Activated T-cell treated with anti-CD3 and anti-CD28 coated beads for 4 hours (primary cell): Measurements from ENCODE around the gene KRT7.

Source experiments
- DNase-seq: peaks from one replicate; pipeline ENCODE4 v3.0.0-alpha.2; 2020

KRT7 gene

DNA sequence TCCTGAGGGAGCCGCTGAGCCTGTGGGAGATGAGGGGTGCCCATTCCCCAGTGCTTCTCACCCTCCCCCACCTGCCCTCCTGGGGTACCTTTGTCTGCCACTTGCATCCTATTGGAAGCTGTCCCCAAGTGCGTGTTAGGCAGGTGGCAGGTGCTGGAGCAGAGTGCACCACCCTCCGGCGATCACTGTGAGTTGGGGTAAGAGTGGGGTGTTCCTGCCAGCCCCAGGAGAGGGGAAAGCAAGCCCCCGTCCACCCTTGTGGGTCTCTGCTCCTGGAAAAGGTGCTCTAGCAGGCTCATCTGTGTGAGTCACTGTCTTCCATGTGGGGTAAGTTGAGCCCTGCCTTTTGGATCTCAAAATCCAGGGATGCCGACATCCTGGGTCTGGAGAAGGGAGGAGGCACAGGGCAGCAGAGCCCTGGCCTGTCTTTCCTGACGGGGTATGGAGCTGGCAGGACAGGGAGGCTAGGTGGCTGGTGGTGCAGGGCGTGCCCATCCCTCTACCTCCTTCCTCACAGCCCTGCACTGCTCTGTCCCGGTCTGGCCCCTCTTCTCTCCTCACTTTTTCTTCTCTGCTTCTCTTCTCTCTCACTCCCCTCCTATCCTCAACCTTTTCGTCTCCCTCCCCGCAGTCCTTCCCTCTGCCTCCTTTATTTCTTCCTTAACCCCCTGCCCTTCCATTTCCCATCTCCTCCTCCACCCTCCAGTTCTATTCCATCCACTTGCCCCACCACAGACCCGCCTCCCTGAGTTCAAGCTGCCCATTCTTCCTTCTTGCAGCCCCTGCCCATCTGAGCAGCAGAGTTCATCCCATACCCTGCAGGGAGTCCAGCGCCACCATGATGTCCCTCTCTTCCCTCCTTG lies 20.1 kb upstream of the KRT7 start:
- no peak for DNase-seq

DNA sequence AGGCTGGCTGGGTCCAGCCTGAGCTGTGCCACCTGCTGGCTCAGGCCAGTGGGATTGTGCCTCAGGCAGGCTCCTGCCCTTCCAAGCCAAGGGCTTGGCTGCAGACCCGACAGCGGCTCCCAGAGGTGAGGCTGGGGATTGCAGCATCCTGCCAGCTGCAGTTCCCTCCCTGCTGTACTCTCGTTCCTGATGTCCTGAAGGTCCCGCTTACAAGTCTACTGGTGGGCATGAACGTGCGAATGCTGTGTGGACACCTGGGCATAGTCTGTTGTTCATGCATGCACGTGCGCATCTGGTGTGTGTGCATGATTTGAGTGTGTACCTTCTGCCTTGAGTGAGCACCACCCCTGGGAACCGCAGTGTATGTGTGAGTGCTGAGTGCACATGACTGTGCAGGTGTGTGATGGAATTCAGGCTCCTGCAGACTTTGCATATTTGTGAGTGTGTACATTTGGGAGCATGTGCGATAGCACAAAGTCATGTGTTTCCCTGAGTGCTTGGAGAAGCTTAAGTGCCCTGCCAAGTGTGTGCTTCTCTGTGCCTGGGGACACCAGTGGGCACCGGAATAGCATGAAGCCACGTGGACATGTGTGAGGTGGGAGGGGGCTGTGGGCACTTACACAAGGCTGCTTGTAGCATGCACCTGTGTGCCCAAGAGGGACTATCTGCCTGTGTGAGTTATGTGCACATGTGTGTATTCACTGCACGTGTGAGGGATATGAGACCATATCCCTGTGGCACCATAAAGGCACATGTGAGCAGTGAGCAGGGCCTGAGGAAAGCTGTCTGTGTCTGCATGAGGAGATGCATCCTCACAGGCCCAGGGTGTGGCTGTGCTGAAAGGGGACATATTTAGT lies 19.3 kb upstream of the KRT7 start:
- DNase-seq = no peak

DNA sequence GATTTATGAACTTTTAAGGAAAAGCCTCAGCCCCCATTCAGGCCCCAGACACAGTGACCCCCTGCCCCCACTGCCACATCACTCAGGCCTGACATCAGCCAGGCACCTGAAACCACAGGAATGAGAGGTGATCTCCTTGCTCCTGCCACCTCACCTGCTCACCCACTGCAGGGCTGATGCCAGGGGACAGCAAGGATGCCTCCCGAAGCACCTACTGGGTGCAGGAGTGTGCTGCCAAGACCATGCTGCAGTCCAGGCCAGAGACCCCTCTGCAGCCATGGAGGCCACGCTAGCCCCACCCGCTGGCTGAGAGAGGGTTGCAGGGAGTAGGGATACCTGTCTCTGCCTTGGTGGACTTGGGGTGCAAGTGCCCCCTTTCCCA lies 18.6 kb upstream of the KRT7 start:
- no peak for DNase-seq

DNA sequence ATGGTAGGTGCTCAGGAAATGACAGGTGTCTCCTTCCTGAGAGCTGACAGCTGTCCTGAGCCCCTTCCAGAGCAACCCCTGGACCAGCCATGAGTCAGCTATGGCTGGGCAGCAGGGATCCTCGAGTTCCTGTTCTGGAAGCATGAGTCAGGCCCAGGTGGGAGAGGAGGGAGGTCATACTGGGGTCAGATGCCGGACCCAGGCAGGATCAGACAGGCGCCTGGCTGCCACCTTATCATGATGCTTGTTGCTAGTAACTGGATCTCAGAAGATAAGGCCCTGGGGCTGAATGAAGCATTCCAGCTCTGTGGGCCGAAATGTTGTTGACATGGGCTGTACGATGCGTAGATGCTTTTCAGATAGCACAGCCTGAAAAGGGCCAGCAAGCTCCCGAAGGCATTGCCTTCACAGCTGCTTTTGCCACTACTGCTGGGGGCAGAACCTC lies 17.4 kb upstream of the KRT7 start:
- no peak for DNase-seq

DNA sequence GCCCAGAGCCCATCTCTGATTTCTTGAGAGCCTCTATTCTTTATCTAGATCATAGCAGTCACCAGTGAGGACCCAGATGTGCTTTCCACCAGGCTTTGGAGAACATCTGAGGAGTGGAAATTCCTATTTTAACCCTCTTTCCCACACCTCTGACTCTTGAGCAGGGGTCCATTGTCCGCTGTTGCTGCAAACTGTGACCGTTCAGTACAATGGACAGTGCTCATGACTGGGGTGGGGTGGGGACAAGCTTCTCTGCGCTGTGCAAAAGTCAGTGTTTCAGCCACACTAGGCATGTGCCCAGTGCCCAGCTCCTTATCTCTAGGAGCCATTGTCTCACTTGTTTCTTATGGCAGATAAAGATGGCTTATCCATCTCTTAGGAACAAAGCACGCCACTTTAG lies 16.9 kb upstream of the KRT7 start:
- no peak for DNase-seq

DNA sequence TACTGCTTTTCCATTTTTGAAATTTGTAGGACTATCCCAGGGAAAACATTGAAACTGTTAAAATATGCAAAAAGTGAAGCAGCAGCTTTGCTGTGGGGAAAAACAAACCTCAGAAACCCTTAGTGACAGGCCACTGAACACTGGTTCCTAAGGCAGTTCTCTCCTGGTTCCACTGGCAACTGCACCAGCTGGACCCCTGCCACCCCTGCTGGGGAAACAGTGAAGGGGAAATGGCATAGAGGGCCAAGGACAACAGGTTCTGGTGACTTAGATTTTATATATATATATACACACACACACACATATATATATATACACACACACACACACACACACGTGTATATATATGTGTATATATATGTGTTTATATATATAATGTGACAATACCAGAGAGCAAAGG lies 16.2 kb upstream of the KRT7 start:
- no peak for DNase-seq

DNA sequence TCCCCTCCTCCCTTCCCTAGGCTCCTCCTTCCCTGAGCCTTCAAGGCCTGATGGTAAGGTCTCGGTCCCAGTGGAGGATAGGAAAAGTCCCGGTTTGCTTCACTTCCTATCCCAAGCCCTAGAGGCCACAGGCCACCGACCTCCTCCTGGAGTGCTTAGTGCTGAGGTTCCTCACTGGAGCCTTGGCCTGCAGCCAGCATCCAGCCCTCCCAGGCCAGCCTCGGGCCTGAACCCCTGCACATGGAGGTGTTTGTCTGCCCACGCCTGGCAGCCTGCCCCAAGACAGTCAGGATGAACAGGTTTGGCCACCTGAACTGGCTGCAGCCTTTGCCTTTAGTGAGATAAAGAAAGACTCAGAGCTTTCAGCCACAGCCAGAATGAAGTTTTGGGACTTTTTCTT lies 15.8 kb upstream of the KRT7 start:
- no peak for DNase-seq

DNA sequence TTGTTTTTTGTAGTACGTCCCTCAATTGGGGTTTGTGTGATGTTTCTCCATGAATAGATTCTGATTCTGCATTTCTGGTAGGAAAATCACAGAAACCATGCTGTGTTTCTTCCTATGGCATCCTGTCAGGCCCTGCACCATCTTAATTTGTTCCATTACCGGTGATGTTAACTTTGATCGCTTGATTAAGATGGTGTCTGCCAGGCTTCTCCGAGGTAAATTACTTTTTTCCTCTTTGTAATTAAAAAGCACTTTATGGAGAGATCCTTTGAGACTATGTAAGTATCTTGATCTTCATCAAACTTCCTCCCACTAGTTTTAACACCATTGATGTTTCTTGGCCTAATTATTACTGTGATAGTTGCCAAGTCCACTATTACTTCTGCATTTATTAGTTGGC lies 15.0 kb upstream of the KRT7 start:
- DNase-seq = no peak

DNA sequence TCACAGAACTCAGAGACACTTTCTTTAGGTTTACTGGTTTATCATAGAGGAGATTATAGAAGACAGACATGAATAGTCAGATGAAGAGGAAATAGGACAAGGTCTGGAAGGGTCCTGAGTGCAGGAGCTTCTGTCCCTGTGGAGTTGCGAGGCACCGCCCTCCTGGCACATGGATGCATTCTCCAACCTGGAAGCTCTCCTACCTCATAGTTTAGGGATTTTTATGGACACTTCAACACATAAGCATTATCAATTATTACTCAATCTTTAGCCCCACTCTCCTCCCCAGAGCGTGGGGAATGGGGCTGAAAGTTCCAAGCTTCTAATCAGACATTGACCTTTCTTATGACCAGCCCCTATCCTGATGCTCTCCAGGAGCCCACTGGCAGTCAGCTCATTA lies 12.6 kb upstream of the KRT7 start:
- no peak for DNase-seq

DNA sequence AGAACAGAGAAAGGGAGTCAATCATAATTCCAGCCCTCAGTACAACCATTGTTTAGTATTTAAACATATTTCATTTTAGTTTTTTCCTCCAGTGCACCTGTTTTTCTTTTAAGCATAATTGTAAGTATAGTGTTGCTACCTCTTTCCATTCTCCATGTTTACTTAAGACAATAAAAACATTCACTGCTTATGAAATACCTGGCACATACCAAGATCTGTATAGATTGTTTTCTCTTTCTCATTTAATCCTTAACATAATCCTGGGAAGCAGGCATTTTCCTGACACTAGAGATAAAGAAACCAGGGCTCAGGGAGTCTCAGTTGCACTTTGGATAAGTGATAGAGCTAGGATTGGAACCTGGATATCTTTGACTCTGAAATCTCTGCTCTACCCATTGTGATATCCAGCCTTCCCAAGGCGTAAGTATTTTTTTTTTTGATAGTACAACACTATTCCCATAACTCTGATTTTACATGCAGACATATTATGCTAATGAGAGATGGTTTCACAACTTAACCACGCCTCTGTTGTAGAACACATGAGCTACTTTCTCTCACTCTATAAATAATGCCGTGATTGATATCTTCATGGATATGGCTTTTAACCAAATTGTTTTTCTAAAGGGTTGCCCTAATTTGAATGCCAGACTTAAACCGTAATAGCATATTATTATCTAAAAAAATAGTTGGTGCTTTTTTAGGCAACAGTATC lies 11.8 kb upstream of the KRT7 start:
- no peak for DNase-seq

DNA sequence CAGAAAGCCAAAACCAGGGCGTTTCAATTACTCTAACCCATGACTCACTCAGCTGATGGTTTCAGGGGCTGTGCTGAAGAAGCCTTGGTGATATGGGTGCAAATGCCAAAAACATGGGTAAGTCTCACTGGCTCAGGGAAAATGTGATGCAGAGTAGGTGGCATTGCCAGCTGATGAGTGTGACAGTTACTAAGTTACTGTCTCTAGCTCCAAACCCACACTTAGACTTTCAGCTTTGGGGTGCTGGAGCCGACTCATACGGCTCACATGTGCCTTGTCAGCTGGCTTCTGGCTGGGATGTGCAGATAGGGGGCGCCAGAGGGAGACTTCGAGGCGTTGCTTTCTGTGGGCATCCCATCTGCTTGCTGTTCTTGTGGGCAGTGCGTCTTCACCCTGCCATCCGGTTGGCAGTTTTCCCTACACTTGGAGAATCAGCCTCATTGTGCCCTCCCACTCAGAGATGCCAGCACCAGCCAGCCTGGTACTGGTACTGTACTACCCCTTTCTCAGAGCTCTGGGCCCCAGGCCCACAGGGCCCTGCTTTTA lies 11.1 kb upstream of the KRT7 start:
- DNase-seq = peak; percentile 34

DNA sequence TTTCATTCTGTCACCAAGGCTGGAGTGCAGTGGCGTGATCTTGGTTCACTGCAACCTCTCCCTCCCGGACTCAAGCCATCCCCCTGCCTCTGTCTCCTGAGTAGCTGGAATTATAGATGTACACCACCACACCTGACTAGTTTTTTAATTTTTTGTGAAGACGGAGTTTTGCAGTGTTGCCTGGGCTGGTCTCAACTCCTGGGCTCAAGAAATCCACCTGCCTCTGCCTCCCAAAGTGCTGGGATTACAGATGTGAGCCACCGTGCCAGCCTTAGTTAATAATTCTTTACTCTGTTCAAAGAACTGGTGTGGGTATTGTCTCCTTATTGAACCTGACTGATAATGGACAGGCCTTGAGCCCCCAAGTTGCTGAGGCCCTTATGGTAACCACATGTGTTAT lies 10.4 kb upstream of the KRT7 start:
- DNase-seq = no peak

DNA sequence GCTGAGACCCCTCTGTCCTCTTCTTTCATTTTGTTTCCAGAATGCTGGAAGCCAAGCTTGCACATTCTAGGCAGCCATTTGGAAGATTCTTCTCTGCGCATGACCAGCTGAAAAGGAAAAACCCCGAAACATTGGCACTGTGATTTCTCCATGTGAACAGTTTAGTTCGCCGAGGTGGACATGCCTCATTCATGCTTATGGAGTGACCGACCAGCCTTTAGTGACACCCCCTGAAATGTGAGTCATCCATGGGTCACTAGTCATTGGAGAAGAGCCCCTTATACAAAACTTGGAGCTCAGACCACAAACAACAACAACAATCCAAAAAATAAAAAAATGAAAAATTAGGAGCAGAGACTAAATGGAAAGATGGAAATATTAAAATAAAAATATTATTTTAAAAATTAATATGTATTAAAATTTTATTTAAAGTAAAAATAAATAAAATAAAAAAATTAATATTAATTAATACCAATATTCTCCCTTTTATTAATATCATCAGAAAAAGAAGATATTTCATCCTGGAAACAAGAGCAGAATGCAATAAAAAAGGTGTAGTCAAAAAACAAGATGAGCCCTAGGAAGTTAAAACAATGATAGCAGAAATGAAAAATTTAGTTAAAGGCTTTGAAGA lies 9.5 kb upstream of the KRT7 start:
- no peak for DNase-seq

DNA sequence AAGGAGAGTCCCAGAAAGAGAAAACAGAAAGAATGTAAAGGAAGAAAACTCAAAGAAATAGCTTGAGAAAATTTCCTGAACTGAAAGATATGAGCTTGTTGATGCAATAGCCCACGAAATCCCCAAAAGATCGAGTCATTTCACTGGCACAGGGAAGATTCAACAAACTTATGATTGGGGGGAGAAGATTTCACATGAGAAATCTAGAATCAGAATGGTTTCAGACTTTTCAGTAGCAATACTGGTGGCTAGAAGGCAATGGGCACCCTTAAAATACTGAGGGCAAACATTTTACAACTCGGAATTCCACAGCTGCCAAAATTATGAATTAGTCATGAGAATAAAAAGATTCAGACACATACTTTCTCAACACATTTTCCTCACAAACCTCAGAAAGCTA lies 8.9 kb upstream of the KRT7 start:
- DNase-seq = no peak

DNA sequence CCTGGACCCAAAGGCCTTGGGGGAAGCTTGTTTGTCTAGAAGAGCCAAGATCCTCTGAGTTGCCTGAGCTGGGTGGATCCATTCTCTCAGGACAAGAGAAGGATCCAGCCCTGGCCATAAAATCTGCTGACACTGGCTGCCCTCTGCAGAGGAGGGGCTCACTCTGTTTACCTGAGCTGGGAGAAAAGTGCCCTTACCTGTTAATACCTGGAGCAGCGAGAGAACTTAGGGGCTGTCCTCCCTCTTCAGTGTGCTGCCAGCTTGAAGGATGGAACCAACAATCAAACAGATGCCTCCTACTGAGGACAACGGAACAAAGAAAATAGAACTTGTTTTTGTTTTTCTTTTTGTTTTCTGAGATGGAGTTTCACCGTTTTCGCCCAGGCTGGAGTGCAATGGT lies 7.3 kb upstream of the KRT7 start:
- no peak for DNase-seq

DNA sequence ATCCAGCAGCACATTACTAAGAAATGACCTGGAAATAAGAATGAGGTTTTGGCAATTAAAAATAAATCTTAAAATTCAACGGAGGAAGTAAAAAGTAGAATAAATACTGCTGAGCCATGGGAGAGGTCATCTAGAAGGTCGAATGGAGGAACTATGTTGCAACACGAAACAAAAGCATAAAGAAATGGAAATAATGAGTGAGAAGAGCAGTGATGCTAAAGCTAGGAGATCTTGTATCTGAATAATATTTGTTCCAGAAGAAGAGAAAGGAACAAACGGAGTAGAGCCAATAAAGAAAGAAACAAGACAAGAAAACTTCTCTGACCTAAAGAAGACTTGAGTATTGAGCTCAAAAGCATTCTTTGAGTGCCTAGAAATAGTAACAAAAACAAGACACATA lies 6.6 kb upstream of the KRT7 start:
- no peak for DNase-seq

DNA sequence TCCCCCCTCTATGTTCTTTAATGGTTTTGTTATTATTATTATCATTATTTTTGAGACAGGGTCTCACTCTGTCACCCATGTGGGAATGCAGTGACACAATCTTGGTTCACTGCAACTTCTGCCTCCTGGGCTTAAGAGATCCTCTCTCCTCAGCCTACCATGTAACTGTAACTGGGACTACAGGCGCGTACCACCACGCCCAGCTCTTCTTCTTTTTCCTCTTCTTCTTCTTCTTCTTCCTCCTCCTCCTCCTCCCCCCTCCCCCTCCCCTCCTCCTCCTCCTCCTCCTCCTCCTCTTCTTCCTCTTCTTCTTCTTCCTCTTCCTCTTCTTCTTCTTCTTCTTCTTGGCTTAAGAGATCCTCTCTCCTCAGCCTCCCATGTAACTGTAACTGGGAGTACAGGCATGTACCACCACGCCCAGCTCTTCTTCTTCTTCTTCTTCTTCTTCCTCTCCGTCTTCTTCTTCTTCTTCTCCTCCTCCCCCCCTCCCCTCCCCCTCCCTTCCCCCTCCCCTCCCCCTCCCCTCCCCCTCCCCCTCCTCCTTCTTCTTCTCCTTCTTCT lies 5.4 kb upstream of the KRT7 start:
- DNase-seq = no peak

DNA sequence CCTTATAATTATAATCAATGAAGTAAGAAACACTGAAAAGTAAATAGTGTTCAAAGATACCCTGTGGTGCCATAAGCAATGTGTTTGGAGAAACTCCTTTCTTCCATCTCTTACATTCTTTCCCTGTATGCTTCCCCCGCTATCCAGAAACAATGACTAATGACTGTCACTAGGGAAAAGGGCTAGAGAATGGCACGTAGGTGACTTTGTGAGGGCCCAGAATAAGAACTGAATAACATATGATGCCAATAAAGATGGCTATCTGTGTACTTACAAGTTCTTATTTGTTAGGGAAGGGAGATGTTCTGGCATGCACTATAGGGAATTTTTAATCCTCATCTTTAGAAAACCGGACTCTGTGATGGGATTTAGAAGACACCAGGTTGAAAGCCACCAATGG lies 4.7 kb upstream of the KRT7 start:
- DNase-seq = no peak

DNA sequence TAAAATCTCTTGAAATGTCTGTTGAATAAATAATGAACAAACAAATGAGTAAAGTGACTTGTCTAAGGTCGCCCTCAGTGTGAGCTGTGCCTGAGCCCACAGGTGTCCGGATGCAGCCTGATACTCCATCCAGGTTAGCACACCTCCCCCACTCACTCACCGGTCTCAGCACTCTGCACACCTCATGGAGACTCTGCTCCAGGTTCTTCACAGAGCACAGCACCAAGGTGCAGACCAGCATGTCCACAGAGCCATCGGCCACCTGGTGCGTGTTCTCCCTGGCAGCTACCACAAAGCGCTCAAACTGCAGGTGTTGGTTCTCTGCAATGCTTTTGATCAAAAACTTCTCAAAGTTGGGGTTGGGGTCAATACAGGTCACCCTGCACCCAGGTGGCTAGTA lies 4.1 kb upstream of the KRT7 start:
- no peak for DNase-seq

DNA sequence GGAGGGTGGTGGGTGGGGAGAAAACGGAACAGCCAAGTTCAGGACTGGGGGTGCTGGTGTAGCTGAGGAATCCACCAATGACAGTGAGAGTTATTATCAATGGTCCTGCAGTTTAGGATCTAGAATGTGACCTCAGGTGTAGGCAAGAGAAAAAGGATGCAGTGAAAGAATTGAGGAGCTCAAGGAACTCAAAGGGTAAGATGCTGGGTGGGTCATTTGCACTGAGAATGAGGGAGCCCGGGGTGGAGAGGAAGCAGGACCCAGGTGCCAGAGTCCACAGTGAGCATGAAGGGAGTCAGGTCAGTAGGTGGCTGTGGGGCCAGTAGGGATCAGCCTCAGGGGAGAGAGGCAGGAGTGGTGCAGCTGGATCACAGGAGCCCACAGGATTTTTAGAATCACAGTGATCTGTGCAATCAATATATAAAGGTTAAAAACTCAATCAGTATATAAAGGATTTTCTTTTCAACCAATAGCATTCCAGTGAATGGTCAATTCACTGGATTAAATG lies 3.2 kb upstream of the KRT7 start:
- no peak for DNase-seq

DNA sequence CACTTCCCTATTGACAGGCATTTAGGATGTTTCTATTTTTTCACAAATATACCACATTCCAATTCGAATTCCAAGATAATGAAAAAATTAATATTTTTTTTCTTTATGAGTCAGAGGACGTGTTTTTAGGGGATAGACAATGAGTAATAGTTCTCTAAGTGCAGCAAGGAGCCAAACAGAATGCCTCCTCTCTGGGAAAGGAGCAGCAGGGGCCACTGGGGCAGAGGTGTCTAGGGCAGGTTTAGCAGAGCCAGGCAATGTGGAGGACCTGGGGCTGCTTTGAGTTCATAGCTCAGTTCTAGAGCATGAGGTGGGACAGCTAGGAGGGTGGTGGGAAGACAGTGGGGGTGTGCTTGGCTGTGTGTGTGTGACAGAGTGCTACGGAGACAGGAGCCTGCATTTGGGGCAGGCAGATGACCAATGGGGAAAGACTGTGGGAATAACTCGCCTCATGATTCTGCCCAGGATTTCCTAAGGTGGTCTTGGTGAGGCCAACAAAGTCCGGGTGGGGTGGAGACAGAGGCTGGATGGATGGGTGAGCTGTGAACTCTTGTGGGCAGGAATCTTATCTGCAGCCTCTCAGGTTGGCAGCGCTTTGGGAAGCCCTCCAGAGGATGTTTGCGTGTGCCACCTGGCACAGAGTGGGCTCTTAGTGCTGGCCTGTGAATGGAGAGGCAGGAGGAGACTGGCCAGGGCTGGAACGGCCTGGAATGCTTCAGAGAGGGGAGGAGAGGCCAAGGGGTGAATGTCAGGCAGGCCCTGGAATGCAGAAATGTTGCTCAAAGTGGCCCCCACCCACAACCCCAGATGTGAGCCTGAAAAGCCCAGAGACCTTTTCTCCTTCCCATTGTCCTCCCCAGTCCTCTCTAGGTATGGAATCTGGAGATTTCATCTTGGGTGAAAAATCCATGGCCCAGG lies 2.4 kb upstream of the KRT7 start:
- DNase-seq = no peak
